ENCODE data around the gene CABS1.

The CABS1 gene

DNA sequence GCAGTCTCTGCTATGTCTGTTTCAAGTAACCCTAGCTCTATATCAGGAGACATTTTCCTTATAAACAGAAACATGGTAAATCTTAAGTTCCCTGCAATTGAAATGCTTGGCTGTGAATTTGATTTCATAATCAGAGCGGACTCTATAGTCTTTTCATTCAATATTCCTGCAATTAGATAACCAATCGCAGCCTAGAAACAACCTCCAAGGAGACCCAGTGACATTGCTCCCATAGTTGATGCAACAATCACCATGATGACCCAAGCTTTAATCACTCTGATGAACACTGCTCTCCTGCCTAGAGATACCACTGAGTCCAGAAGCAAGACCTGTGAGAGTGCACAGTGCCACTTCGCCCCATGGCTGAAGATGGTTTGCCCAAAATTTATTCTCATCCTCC, at the start of gene CABS1:
Gene CABS1, plus strand, starts transcription at position 301 of the 400 bp plus-strand sequence. Its CDS starts 59 bp downstream, at position 360.
- DNase-seq (ENCODE audit: low read depth in 2 of 2): no peak

DNA sequence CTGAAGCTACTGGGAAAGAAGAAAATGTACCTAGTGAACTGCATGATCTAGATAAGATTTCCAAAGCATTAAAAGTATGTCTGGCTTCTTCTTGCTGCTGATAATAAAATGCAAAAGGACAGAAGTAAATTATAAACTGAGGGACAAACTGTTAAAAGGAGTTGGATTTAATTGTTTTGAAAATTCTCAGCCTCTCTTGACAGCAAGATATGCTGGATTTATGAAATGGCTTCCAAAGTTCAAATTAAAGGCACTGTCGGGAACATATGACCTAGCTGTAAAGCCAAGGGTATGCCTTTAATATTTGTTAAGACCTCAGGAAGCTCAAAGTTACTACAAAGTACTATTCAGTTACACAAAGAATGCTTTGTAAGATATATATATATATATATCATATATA, 46.1 kb upstream of the CABS1 start:
- no peak for DNase-seq (ENCODE audit: low read depth in 2 of 2)

DNA sequence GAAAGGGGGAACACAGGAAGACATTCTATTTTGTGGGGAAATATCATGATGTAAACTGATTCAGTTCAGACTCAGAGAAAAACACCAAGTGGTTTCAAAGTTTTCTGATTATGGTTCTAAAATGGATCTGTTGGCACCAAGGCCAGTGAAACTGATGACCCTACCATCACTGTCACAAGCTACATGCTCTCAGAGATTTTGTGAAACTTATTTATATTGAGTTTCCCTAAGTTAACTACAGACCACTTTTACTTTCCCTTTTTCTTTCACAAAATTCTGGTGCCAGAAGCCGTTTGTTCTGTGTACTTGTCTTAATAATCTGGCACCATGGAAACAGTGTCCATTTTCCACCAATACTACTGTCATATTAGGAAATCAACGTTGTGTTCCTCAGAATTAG, 43.4 kb upstream of the CABS1 start:
- DNase-seq (ENCODE audit: low read depth in 2 of 2): no peak

DNA sequence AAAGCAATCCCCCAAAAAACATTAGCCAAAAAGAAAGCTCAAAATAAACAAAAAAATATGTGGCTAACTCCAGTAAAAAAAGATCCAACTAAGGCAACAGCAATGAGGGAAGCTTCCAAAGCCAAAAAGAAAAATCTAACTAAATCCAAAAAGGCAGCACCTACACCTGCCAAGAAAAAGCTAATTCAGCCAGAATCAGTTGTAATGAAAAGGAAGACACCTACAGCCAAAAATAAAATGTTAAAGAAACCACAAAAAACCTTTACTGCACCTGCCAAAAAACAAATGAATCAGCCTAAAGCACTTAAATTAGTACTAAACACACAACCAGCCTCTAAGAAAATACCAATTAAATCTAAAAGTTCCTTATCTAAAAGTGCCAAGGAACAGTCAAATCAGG, 37.2 kb upstream of the CABS1 start:
- DNase-seq (ENCODE audit: low read depth in 2 of 2): no peak

GRCh38 chr4:70298051-70298450, 36.7 kb upstream of the CABS1 start:
- no peak for DNase-seq (ENCODE audit: low read depth in 2 of 2)

DNA sequence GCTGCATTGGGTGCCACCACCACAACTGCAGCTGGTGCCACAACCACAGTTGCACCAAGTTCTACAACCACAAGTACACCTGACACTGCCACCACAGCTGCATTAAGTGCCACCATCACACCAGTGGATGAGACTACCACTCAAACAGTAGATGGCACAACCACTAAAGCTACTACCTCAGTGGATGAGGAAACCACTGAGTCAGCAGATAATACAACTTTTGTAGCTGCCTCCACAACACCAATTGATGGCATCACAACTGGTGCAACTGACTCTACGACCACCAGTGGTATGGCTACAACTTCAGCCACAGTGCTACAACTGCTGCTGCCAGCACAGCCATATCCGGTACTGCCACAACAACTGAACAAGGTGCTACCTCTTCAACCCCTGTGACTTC, 35.1 kb upstream of the CABS1 start:
- DNase-seq (ENCODE audit: low read depth in 2 of 2): no peak

GRCh38 chr4:70300215-70300614, 34.6 kb upstream of the CABS1 start:
- DNase-seq (ENCODE audit: low read depth in 2 of 2): no peak

- no peak for DNase-seq (ENCODE audit: low read depth in 2 of 2)
Observed at GRCh38 chr4:70303090-70303489, 31.7 kb upstream of the CABS1 start.

DNA sequence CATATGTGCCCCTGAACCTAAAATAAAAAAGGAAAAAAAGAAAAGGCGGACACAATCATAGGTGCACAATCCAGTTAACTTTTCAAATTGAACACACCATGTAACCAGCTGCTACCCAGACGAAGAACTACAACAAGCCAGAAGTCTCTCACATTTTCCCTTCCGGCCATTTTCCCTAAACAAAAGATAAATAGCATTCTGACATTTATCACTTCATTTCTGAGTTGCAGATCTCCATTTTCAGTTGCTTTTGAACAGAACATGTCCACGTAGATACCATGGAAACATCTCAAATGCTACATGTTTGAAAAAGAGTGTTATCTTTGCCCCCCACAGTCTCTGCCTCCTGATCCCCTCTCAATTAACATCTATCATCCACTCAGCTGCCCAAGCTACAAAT, 29.2 kb upstream of the CABS1 start:
- no peak for DNase-seq (ENCODE audit: low read depth in 2 of 2)

DNA sequence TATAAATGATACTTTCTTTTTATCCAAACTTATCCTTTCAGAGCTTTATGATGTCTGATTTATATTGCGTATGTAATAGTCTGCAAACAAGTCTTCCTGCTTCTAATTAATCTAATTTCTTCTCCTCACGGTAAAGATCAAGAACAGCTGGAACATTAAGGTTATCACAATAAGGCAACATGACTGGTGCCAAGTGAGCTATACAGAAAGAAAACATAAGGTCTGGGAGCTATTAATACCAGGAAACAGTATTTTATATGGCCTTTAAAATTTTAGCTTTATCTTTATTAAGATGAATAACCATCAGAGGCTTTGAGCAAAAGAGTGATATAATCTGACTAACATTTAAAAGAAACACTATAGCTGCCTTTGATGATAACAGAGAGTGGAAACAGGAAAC, 28.7 kb upstream of the CABS1 start:
- DNase-seq (ENCODE audit: low read depth in 2 of 2): no peak

GRCh38 chr4:70313736-70314135, 21.0 kb upstream of the CABS1 start:
- no peak for DNase-seq (ENCODE audit: low read depth in 2 of 2)

DNA sequence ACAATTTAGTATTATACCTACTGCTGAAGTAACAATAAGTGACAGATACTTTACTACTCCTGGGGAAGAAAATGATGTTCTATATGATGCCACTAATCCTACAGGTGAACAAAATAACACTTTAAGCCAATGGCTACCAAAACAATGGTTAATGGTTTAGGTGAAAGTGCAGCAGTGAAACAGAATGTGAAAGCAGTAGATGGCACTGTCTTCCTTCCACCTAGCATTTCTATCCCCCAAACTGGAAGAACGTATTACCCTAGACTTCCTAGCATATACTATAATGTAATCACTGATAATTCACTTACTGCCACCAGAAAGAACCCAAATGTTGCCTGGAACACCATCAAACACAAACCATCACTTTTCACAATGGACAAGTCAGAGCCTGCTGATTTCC, 18.9 kb upstream of the CABS1 start:
- no peak for DNase-seq (ENCODE audit: low read depth in 2 of 2)

GRCh38 chr4:70326052-70326451, 8.7 kb upstream of the CABS1 start:
- no peak for DNase-seq (ENCODE audit: low read depth in 2 of 2)

- no peak for DNase-seq (ENCODE audit: low read depth in 2 of 2)
Observed at GRCh38 chr4:70336043-70336442, 1.3 kb downstream of the CABS1 start.

DNA sequence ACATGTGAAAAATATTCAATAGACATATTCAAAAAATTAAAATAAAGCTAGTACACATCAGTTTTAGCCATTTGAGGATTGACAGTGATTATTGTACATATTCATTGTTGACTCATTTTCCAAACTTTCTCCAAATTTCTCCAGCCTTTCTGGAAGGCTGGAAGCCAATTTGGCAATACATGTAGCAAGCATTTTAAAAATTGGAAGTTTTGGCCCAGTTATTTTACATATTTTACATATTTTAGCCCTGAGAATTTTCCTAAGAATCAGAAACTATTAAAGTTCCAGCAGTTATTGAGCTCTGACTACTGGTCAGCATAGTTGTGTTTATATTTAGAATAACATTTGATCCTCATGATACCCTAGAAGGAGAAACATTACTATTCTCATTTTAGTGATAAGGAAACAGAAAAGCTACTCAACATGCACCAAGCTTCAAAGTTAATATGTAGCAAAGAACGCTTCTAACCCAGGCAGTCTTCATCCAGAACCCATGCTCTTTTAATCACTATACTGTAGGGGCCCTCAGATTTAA, 3.2 kb downstream of the CABS1 start:
- no peak for DNase-seq (ENCODE audit: low read depth in 2 of 2)

GRCh38 chr4:70356185-70356584, 21.4 kb downstream of the CABS1 start:
- no peak for DNase-seq (ENCODE audit: low read depth in 2 of 2)

- no peak for DNase-seq (ENCODE audit: low read depth in 2 of 2)
Observed at GRCh38 chr4:70359115-70359661, 24.4 kb downstream of the CABS1 start.

- no peak for DNase-seq (ENCODE audit: low read depth in 2 of 2)
Observed at GRCh38 chr4:70360460-70360859, 25.7 kb downstream of the CABS1 start, which contains the start of gene SMR3A. Gene SMR3A (plus strand): TSS chr4:70360760. CDS start chr4:70362116, 1,356 bp downstream.

GRCh38 chr4:70364002-70364401, 29.2 kb downstream of the CABS1 start:
- no peak for DNase-seq (ENCODE audit: low read depth in 2 of 2)

DNA sequence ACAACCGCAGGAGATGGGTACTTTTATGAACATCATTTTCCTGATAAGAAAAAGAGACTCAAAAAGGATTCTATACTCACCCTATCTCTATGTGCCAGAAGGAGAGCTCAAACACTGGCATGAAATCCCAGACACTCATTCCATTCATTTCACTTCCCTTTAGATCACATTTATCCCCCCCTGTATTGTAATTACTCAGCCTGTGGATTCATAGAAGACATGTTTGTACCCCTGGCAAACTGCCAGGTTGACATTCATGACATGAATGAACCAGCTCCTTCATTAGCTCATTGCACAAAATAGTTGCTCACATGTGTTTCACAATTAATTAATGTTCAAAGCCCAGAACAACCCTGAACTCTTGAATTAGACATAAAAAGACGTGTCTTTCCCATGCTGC, 30.7 kb downstream of the CABS1 start:
- no peak for DNase-seq (ENCODE audit: low read depth in 2 of 2)

DNA sequence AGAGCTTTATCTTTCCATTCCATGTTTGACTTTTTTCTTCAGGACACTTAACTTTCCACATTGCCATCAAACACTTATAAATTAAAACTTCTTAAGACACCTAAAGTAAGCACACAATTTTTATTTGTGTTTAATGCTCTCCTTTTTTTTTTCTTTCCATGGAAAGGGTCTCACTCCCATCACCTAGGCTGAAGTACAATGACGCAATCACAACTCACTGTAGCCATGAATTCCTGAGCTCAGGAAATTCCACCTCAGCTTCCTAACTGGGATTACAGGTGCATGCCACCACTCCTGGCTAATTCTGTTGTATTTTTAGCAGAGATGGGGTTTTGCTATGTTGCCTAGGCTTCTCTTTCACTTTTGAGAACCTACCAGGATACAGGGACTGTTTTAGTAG, 33.0 kb downstream of the CABS1 start:
- no peak for DNase-seq (ENCODE audit: low read depth in 2 of 2)

- DNase-seq (ENCODE audit: low read depth in 2 of 2): no peak
Observed at GRCh38 chr4:70371987-70372386, 37.2 kb downstream of the CABS1 start.

- DNase-seq (ENCODE audit: low read depth in 2 of 2): no peak
Observed at GRCh38 chr4:70372760-70373159, 38.0 kb downstream of the CABS1 start.

DNA sequence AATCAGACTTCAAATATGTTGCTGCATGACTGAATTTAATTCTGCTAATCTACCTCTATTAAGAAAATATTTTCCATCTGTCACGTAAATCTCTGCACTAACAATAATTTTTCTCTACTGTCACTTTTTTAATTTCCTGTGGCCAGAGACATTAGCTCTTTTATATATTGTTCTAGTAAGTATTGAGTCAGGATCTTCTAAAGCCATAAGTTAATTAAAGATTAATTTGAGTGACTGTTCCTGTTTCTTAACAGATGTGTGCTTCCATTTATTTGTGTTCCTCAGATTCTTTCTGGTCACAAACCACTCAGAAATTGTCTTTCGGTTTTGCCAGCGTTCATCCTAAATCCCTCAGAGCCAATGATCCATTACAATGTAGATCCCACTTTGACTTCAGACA, 45.8 kb downstream of the CABS1 start:
- no peak for DNase-seq (ENCODE audit: low read depth in 2 of 2)
